Activated CD4-positive, CD25-positive, alpha-beta regulatory T cell treated with anti-CD3 and anti-CD28 coated beads, Interleukin-2, amount 50 U/mL, for 24 hours (primary cell): ENCODE results near the gene RHEX.

ENCODE experiments used
- ATAC-seq, 2 donors: fragments of 150-1000 bp; cut with Tn5 transposase; one replicate each; pipeline ENCODE4 v1.10.0; 2021; ENCODE audit warnings: mild to moderate bottlenecking in 1 of 2, moderate library complexity in 1 of 2

The RHEX gene

DNA sequence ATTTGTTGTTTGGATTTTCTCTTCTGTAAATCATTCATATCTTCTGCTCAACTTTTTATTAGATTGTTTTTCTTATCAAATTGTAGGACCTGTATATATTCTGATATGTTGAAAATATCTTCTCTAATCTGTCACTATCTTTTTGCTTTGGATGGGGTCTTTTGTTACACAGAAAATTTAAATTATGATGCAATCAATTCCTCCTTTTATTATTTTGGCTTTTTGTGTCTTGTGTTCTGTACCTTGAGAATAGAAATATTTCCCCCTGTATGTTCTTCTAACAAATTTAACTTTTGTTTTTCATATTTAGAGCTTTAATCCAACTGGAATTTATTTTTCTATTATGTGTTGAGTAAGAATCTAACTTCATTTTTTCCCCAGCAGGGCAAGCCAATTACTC is 67.4 kb downstream of the RHEX start:
- ATAC-seq = no peak

DNA sequence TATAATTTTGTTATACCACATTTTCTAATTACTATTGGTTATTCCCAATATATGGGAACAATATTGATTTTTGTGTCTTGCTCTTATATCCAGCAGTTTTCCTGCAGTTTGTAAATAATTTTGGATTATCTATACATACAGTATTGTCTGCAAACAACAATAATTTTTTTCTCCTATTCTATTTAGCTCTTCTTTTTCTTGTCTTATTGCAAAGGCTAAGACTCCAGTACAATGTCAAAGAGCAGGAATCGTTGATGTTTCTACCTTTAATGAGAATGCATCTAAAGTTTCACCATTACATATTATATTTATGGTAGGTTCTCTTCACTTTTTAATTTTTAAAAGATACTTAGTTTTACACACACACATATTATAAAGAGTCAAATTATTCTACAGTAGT is 68.3 kb downstream of the RHEX start:
- ATAC-seq = no peak

DNA sequence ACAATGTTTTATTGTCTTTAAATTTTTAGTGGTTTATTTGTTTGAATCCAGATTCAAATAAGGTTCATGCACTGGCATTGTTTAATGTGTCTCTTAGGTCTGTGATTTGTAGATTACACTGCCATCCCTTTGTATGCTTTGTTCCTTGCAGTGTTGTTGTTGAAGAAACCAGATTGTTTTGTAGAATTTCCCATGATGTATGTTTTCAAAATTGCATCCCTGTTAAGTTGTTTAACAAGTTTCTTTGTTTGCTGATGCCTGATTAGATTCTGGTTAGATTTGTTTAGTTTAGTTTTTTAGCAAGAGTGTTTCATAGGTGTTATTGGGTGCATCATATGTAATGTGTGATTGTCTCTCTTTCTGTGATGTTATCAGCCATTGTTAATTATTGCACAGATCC is 69.7 kb downstream of the RHEX start:
- ATAC-seq = no peak

DNA sequence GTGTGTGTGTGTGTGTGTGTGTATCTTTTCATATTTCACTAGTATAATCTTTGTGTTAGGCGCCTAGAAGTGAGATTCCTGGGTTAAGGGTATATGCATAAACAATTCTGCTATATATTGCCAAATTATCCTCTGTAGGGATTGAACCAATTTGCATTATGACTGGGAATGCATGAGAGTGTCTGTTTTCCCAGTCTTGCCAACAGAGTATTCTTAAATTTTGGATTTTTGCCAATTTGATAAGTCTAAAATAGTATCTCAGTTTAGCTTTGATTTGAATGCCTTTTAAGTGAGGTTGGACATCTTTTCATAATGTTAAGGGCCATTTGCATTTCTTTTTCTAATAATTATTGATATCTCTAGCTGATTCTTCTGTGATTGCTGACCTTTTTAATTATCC is 72.4 kb downstream of the RHEX start:
- ATAC-seq = no peak

DNA sequence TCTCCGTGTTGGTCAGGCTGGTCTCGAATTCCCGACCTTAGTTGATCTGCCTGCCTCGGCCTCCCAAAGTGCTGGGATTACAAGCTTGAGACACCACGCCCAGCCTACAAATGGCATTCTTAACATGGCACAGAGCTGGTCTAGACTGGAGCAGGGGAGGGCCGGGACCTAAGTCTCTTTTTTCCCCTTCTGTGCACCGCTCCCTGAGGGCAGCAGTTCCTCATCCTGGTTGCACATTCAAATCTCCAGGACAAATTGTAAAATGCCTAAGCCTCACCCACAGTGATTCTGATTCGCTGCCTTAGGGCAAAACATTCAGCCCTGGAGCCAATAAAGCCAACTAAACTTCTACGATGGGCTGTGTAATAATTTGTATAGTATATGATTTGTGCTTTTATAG is 74.4 kb downstream of the RHEX start:
- ATAC-seq = no peak

DNA sequence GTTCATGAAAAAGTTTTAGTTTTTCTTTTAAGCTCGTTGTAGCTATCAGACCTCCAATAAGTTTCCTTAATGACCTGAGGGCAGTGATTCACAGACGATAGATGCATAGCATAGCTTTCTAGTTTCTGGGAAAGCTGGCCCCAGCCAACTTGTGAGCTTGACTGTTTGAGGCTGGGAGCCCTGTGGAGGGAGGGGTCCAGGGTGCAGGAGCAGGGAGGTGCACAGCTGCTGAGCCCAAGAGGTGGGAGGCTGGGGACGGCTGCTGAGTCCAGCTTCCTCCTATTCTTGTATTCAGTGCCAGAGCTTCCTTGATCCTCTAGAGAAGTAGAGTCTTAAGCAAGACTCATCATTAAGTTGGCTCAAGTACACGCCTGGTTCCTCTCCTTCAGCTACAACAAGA is 75.2 kb downstream of the RHEX start:
- no peak for ATAC-seq

DNA sequence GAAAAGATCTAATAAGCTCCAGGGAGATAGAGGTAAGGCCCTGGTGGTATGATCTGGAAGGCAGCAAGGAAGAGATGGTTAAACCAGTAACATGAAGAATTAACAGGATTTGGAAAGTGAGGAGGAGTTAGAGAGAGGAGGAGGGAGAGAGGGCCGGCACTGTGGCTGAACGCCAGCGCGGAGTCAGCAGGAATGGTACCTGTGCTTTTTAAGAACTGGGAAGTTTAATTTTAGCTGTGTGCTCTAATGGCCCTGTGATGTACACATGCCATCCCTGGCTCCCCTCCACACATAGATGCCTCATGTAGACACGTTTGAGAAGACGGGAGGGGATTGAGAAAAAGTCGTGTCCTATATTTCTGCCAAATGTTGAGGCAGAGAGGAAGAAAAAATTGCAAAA is 78.1 kb downstream of the RHEX start:
- ATAC-seq = no peak

DNA sequence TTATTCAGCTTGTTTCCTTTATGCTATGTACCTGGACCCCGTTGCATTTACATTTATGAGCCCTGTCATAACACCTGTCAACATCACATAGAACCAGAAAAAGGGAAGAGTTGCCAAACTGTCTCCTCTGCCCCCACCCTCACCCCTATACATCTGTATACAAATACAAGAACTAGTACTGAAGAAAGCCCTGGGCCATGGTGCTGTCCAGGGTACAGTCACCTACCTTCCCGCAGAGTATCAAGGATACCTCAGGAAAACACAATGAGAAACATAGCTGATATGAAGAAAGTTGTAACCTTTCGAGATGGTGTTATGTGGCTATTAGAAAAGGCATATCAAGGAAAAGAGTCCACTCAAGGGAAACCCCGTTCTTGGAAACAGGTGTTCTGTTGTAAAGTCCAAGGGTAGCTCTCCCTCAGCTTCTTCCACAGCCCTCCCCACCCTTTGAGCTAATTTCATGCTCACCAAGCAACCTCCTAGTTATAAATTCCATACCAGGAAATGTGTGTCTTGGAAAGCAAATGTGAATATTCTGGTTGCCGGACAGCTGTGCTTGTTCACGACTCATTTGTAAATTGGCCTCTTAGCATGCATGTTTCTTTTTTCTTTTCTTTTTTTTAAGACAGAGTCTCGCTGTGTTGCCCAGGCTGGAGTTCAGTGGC is 80.9 kb downstream of the RHEX start:
- no peak for ATAC-seq

DNA sequence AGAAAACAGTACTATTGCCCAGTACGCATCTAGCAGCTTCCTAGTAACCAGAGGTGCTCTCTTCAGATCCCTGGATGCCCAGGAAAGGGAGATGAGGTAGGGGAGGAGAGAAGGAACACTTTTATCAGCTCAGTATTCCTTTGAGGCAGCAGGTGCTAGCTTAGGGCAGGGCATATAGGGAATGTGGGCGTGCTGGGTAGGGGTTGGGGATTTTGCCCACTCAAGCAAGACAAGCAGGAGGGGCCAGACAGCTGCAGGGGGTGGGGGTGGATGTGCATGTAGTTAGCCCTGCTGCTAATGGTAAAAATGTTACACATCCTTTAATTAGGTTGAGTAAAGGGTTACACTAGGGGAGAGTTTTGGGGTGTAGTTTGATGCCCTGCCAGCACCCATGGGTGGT is 82.3 kb downstream of the RHEX start:
- no peak for ATAC-seq

DNA sequence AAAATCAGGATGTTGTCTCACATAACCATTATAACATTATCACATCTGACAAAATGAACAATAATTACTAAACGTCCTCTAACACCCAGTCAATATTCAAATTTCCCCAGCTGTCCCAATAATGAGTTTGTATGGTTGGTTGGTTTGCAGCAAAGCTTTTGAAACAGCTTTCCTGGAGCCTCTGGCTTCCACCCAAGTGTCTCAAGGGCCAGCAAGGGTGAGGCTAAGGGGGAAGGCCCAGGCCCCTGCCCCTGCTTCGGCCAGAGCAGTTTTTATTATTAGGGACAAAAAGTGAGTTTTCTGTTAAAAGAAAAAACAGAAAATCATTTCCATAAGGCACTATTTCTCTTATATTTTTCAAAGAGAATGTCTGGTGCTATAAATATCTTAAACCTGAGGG is 83.3 kb downstream of the RHEX start:
- ATAC-seq = no peak

DNA sequence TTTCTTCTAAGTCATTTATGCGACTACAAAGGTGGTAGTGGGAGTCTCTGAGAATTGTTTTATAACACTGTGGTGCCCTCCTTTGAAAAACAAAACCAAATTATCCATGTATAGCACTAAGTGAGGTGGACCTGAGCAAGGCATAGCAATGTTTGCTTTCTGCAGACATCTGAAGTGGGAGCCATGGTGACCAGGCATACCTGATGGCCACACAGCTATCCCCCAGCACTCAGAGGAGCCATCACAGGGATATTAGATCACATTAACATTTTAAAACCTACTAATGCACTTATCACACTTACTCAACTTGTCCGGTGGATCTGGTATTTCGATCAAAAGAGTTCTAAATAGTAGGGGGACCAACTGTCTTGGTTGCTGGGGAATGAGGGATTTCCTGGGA is 89.0 kb downstream of the RHEX start:
- ATAC-seq = no peak

DNA sequence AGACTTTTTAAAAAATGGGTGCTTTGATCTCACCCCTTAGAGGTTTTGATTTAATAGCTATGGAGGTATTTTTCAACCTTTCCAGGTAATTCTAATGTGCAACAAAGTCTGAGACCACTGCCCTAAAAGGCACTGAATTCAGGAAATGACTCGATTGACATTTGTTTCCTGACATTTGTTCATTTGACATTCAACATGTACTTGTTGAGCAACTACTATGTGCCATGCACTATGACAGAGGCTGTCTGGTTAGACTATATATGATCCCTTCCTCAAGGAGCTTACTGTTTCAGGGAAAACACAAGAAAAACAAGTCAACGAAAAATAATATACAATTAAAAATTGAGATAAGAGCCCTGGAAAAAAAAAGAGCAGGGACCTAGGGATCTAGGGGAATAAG is 89.8 kb downstream of the RHEX start:
- no peak for ATAC-seq

DNA sequence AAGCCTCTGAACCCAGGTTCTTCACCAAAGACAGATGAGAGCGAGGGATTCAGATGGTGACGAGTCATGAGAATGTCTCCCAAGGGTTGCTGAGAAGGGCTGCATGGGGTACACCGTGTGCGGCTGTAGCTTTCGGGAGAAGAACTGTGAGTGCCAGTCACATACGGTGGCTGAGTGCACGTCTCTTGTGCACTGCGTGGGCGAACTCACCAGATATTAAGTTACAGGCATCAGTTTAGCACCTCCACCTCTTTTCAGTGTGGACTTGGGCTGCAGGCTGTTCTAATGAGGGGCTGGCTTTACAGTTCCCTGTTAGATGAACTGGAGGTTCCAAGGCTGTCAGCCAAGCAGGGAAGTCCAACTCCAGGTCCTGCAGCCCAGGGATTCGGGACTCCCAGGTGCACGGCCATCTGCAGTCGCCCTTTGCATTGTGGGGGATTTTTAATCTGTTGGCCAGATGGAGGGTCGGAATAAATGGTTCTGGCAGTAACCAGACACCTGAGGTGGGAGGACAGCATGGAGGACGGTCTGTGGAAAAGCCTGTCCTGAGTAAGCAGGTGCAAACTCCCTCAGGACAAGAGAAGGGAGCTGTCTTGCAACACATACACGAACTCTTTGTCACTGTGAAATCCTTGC is 90.7 kb downstream of the RHEX start:
- ATAC-seq = no peak

DNA sequence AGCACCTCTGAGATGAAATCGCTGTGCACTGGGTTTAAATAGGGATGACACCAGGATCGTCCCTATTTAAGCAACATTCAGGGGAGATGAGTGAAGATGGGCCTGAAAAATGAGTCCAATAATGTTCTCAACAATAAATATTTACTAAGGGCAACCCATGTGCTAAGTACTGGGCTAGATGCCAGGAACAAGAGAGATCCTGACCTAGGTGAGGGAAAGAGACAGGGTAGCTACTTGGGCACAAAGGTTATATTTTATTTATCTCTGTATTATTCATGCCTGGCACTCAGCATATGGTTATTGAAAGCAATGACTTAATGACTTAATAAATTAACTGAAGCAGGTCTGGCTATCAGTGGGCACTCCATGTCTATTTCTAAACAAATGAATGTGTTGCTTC is 91.6 kb downstream of the RHEX start:
- ATAC-seq = no peak

DNA sequence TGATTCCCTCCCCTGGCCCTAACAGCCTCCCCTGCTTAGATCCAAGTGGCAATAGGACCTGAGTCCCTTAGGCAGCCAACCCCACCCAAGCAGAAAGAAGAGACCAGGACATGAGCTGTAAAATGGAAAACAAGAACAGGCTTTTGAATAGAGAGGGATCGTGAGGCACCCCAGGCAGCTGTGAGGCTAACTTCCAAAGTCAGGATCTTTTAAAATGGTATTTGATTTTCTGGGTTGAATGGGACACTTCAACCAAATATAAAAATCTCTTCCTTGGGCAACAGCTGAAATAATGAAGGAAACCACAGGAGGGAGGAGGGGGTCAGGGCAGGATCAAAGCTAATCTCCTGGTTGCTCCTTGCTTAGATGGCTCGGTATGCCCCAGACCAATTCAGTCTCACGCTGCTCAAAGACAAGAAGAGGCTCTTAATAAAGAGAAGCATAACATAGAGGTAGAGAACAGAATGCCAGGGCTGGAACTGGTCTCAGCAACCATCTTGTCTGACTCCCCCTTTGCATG is 92.9 kb downstream of the RHEX start:
- ATAC-seq = no peak
